H1 (cell line): ENCODE measurements around the gene DNAJB8. TPM values are rescaled to one million over a fixed set of nuclear protein-coding genes. Genes with fewer than 3 reads are reported as not detected.
A peak's percentile ranks its signal among the peaks of the same experiment; 100 is the strongest.

ENCODE experiments used
- ASH2L ChIP-seq: fragments of 200-600, 300-600 bp; sonication (generic); IDR thresholded peaks from one replicate; pipeline ENCODE4 v1.7.1; 2017; ENCODE audit warnings: low read length
- CTBP2 ChIP-seq: IDR thresholded peaks from 2 replicates; pipeline ENCODE4 v1.7.0; 2011; ENCODE audit warnings: borderline replicate concordance, mild to moderate bottlenecking, moderate library complexity, mixed read lengths, low read length; ENCODE audit not compliant: insufficient read depth, insufficient read length
- POLR2A ChIP-seq, 2 experiments: IDR thresholded peaks; 1 replicate in 1 of 2; 2 replicates in 1 of 2; pipeline ENCODE4 v1.6.1; 2011; ENCODE audit warnings: low read depth in 2 of 2, low read length in 2 of 2, mild to moderate bottlenecking in 2 of 2; ENCODE audit errors: control extremely low read depth in 1 of 2
- POLR2AphosphoS5 ChIP-seq: IDR thresholded peaks from 2 replicates; pipeline ENCODE4 v1.6.1; 2011; ENCODE audit warnings: low read depth, low read length
- SAP30 ChIP-seq: fragments of 300-600 bp; sonication (generic); IDR thresholded peaks from 2 replicates; pipeline ENCODE4 v1.7.1; 2012; ENCODE audit warnings: low read length, moderate library complexity, mild to moderate bottlenecking, inconsistent platforms; ENCODE audit not compliant: insufficient read depth, insufficient replicate concordance
- polyA plus RNA-seq, 7 experiments: library from polyadenylated mRNA; depleted of rRNA in 3 of 7; stranded (reverse) in 5 of 7; unstranded in 2 of 7; fragments of >200 nt in 5 of 7; fragments of 200-250 nt in 2 of 7; gene quantifications; 1 replicate in 5 of 7; 2 replicates in 1 of 7; 4 replicates in 1 of 7; pipeline versions ENCODE4 v1.2.1 to v1.2.3, GENCODE V29; 2011 to 2013; ENCODE audit warnings: missing spikeins in 2 of 7, mixed read lengths in 2 of 7
- total RNA-seq: library from RNA; stranded (reverse); fragmentation: NEBNext Ultra II Directional; extraction: Animal tissue kit (Norgen Biotek cat#: 25700); gene quantifications from 2 replicates; pipeline ENCODE4 v1.2.1, GENCODE V29; 2021

The DNAJB8 gene
- total and polyA plus RNA-seq, 2 of the 8 experiments (the other 6 are each of a cell fraction or from before 2014, with no cell fraction given) = not detected

GRCh38 chr3:128432301-128432970 is 34.3 kb downstream of the DNAJB8 start (continued):
- TF ChIP-seq POLR2AphosphoS5 (no peak; the same call in 1 of the 2 replicates), CTBP2 (peak; percentile 17), POLR2A (IDR thresholded peaks at IDR 0.05; ENCODE audit: control extremely low read depth in 1 of 2, low read depth in 2 of 2, low read length in 2 of 2) (peak in 1 of 2 experiments; percentile 66; a peak in 2 of 3 replicates), SAP30 (no peak), ASH2L (peak; percentile 40)
